ENCODE measurements around the gene TXLNB.

DNA sequence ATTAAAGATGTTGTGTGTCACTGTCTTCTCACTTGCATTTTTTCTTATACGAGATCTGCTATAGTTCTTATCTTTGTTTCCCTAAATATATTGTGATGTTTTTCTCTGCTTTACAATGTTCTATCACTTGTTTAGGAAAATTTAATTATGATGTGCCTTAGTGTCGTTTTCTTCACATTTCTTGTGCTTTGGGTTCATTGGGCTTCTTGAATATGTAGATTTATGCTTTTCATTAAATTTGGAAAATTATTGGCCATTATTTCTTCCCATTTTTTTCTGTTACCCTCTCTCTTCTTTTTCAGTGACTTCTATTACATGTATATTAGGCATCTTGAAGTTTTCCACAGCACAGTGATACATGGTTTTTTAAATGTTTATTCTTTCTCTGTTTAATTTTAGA is 49.3 kb upstream of the TXLNB start:
- no peak for TF ChIP-seq POLR2AphosphoS5 (IDR thresholded peaks at IDR 0.05)
- TF ChIP-seq, protein P1, sequence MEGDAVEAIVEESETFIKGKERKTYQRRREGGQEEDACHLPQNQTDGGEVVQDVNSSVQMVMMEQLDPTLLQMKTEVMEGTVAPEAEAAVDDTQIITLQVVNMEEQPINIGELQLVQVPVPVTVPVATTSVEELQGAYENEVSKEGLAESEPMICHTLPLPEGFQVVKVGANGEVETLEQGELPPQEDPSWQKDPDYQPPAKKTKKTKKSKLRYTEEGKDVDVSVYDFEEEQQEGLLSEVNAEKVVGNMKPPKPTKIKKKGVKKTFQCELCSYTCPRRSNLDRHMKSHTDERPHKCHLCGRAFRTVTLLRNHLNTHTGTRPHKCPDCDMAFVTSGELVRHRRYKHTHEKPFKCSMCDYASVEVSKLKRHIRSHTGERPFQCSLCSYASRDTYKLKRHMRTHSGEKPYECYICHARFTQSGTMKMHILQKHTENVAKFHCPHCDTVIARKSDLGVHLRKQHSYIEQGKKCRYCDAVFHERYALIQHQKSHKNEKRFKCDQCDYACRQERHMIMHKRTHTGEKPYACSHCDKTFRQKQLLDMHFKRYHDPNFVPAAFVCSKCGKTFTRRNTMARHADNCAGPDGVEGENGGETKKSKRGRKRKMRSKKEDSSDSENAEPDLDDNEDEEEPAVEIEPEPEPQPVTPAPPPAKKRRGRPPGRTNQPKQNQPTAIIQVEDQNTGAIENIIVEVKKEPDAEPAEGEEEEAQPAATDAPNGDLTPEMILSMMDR (IDR thresholded peaks at IDR 0.05) = no peak
- no peak for TF ChIP-seq POLR2A (IDR thresholded peaks at IDR 0.05)

Data from upper lobe of left lung (tissue), 4 donors.